ENCODE measurements around the gene PRDM10. TPM values are rescaled to one million over a fixed set of nuclear protein-coding genes. Genes with fewer than 3 reads are reported as not detected.

The PRDM10 gene
- total RNA-seq, 1 experiment from 2014 or later, result 9.8 TPM

GRCh38 chr11:129945373-129945772, 57.3 kb downstream of the PRDM10 start:
- H3K36me3 ChIP-seq (ENCODE audit: insufficient read depth, low read length), result peaks cover 5% of the 10 kb centered on the region; the same call in 1 of the 2 replicates
- H3K4me1 ChIP-seq (ENCODE audit: low read length), result peaks cover 47% of the 10 kb centered on the region
- peak overlapping the region; percentile 90 for H3K27ac ChIP-seq (ENCODE audit: low read length)
- H3K9ac ChIP-seq (ENCODE audit: low read length), result no peak overlapping the region
- no peak for DNase-seq
- H3K4me2 ChIP-seq (ENCODE audit: low read depth, low read length, poor library complexity, severe bottlenecking), result peak overlapping the region; percentile 73
- H3K9me3 ChIP-seq (ENCODE audit: low read length), result no peaks in the 10 kb centered on the region
- H3K79me2 ChIP-seq (ENCODE audit: low read length), result no peaks in the 10 kb centered on the region
- H2AFZ ChIP-seq (ENCODE audit: low read length), result no peak overlapping the region
- no peaks in the 10 kb centered on the region for H3K9me2 ChIP-seq (replicated peaks; ENCODE audit: insufficient read depth, low read length)
- no peak overlapping the region for H3K4me3 ChIP-seq (ENCODE audit: low read length)
- no peaks in the 10 kb centered on the region for H3K27me3 ChIP-seq (ENCODE audit: low read length)
- no peaks in the 10 kb centered on the region for H4K20me1 ChIP-seq (ENCODE audit: insufficient read depth, low read depth, low read length)

GRCh38 chr11:129944696-129945095, 57.9 kb downstream of the PRDM10 start:
- H3K36me3 ChIP-seq (ENCODE audit: insufficient read depth, low read length), result peaks cover 5% of the 10 kb centered on the region; the same call in 1 of the 2 replicates
- no peaks in the 10 kb centered on the region for H4K20me1 ChIP-seq (ENCODE audit: insufficient read depth, low read depth, low read length)
- H3K9me3 ChIP-seq (ENCODE audit: low read length), result no peaks in the 10 kb centered on the region
- peaks cover 52% of the 10 kb centered on the region for H3K4me1 ChIP-seq (ENCODE audit: low read length)
- H3K79me2 ChIP-seq (ENCODE audit: low read length), result no peaks in the 10 kb centered on the region
- H3K9ac ChIP-seq (ENCODE audit: low read length), result no peak overlapping the region
- H3K4me3 ChIP-seq (ENCODE audit: low read length), result no peak overlapping the region
- H3K9me2 ChIP-seq (replicated peaks; ENCODE audit: insufficient read depth, low read length), result no peaks in the 10 kb centered on the region
- no peaks in the 10 kb centered on the region for H3K27me3 ChIP-seq (ENCODE audit: low read length)
- no peak overlapping the region for H3K27ac ChIP-seq (ENCODE audit: low read length)
- H2AFZ ChIP-seq (ENCODE audit: low read length), result no peak overlapping the region
- no peak overlapping the region for H3K4me2 ChIP-seq (ENCODE audit: low read depth, low read length, poor library complexity, severe bottlenecking)
- no peak for DNase-seq

DNA sequence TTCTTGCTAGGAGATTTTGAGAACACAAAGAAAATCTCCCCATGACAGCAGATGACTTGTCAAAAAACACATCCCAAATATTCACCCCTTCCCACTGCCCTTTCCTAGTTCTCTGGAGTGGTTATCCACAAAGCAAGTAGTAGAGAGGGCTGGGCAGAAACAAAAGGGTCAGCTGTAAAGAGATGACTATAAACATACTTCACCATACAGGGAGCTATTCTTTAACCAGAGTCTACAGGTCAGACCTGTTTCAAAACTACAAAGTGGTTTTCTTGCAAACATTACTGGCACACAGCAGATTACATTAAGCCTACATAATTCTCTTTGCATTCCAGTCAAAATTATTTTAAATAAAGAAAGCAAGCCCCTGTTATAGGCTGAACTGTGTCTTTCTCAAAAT, 59.6 kb downstream of the PRDM10 start:
- H3K79me2 ChIP-seq (ENCODE audit: low read length), result no peaks in the 10 kb centered on the region
- no peak overlapping the region for H3K4me2 ChIP-seq (ENCODE audit: low read depth, low read length, poor library complexity, severe bottlenecking)
- no peak overlapping the region for H3K9ac ChIP-seq (ENCODE audit: low read length)
- H3K9me2 ChIP-seq (replicated peaks; ENCODE audit: insufficient read depth, low read length), result no peaks in the 10 kb centered on the region
- H3K27ac ChIP-seq (ENCODE audit: low read length), result peak overlapping the region; percentile 27; the same call in 1 of the 2 replicates
- no peak overlapping the region for H3K4me3 ChIP-seq (ENCODE audit: low read length)
- no peaks in the 10 kb centered on the region for H4K20me1 ChIP-seq (ENCODE audit: insufficient read depth, low read depth, low read length)
- DNase-seq, result no peak
- no peaks in the 10 kb centered on the region for H3K27me3 ChIP-seq (ENCODE audit: low read length)
- no peaks in the 10 kb centered on the region for H3K9me3 ChIP-seq (ENCODE audit: low read length)
- H3K4me1 ChIP-seq (ENCODE audit: low read length), result peaks cover 53% of the 10 kb centered on the region
- peaks cover 5% of the 10 kb centered on the region; the same call in 1 of the 2 replicates for H3K36me3 ChIP-seq (ENCODE audit: insufficient read depth, low read length)
- no peak overlapping the region for H2AFZ ChIP-seq (ENCODE audit: low read length)

DNA sequence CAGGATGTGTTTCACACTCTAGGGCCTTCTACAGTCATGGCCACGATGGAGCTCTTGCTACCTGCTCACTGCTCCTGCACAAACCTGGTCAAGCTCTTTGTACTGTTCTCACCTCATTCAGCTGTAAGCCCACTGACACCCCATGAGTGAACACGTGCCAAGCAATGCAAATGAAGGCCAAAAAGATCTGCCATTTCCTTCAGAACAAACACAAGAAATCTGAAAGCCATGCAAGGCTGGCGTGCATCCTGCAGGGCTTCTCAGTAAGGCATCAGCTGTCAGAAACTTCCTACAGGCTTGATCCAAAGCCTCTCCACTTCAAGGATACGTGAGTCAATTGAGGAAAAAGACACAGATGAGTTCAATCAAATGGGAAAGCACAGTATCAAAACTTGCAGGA, 63.1 kb downstream of the PRDM10 start:
- no peaks in the 10 kb centered on the region for H4K20me1 ChIP-seq (ENCODE audit: insufficient read depth, low read depth, low read length)
- peaks cover 5% of the 10 kb centered on the region; the same call in 1 of the 2 replicates for H3K36me3 ChIP-seq (ENCODE audit: insufficient read depth, low read length)
- H2AFZ ChIP-seq (ENCODE audit: low read length), result no peak overlapping the region; the same call in 1 of the 2 replicates
- H3K27ac ChIP-seq (ENCODE audit: low read length), result peak overlapping the region; percentile 72
- peaks cover 22% of the 10 kb centered on the region for H3K4me1 ChIP-seq (ENCODE audit: low read length)
- H3K4me3 ChIP-seq (ENCODE audit: low read length), result peak overlapping the region; percentile 15; the same call in 1 of the 2 replicates
- no peaks in the 10 kb centered on the region for H3K27me3 ChIP-seq (ENCODE audit: low read length)
- peak overlapping the region; percentile 60 for H3K4me2 ChIP-seq (ENCODE audit: low read depth, low read length, poor library complexity, severe bottlenecking)
- H3K9me3 ChIP-seq (ENCODE audit: low read length), result no peaks in the 10 kb centered on the region
- no peaks in the 10 kb centered on the region for H3K79me2 ChIP-seq (ENCODE audit: low read length)
- DNase-seq, result peak; percentile 60
- H3K9me2 ChIP-seq (replicated peaks; ENCODE audit: insufficient read depth, low read length), result no peaks in the 10 kb centered on the region
- peak overlapping the region; percentile 33; the same call in 1 of the 2 replicates for H3K9ac ChIP-seq (ENCODE audit: low read length)

DNA sequence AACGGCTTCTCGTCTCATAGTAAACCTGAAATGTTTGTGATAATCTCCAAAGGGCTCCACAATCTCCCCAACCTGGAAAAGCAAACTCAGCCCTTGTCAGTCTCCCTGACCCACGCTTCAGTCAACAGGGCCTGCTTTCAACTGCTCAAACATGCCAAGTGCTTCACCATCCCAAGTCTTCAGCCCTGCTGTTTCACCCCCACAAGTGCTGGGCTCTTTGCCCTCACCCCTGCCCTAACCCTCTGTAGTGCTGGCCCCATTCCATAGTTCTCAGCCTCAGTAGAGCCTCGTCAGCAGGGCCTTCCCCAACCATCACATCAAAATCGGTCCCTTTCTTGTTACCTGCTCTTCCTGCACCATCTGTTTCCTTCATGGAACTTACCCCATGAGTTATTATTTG, 63.9 kb downstream of the PRDM10 start:
- Histone ChIP-seq H3K9me3 (ENCODE audit: low read length) (no peaks in the 10 kb centered on the region), H3K79me2 (ENCODE audit: low read length) (no peaks in the 10 kb centered on the region), H3K27me3 (ENCODE audit: low read length) (no peaks in the 10 kb centered on the region), H3K9me2 (replicated peaks; ENCODE audit: insufficient read depth, low read length) (no peaks in the 10 kb centered on the region), H2AFZ (ENCODE audit: low read length) (no peak overlapping the region), H3K27ac (ENCODE audit: low read length) (peak overlapping the region; percentile 72), H3K4me3 (ENCODE audit: low read length) (no peak overlapping the region), H3K36me3 (ENCODE audit: insufficient read depth, low read length) (peaks cover 5% of the 10 kb centered on the region; the same call in 1 of the 2 replicates), H3K4me2 (ENCODE audit: low read depth, low read length, poor library complexity, severe bottlenecking) (no peak overlapping the region), H3K9ac (ENCODE audit: low read length) (no peak overlapping the region), H3K4me1 (ENCODE audit: low read length) (peaks cover 22% of the 10 kb centered on the region), H4K20me1 (ENCODE audit: insufficient read depth, low read depth, low read length) (no peaks in the 10 kb centered on the region)
- no peak for DNase-seq

- H3K36me3 ChIP-seq (ENCODE audit: insufficient read depth, low read length), result peaks cover 5% of the 10 kb centered on the region; the same call in 1 of the 2 replicates
- no peak overlapping the region for H3K4me2 ChIP-seq (ENCODE audit: low read depth, low read length, poor library complexity, severe bottlenecking)
- H3K9me2 ChIP-seq (replicated peaks; ENCODE audit: insufficient read depth, low read length), result no peaks in the 10 kb centered on the region
- no peaks in the 10 kb centered on the region for H4K20me1 ChIP-seq (ENCODE audit: insufficient read depth, low read depth, low read length)
- no peak overlapping the region for H3K9ac ChIP-seq (ENCODE audit: low read length)
- H3K79me2 ChIP-seq (ENCODE audit: low read length), result no peaks in the 10 kb centered on the region
- H2AFZ ChIP-seq (ENCODE audit: low read length), result no peak overlapping the region
- no peaks in the 10 kb centered on the region for H3K9me3 ChIP-seq (ENCODE audit: low read length)
- no peak for DNase-seq
- no peak overlapping the region for H3K4me3 ChIP-seq (ENCODE audit: low read length)
- H3K27ac ChIP-seq (ENCODE audit: low read length), result no peak overlapping the region
- H3K27me3 ChIP-seq (ENCODE audit: low read length), result no peaks in the 10 kb centered on the region
- peaks cover 22% of the 10 kb centered on the region for H3K4me1 ChIP-seq (ENCODE audit: low read length)
Measured at GRCh38 chr11:129937592-129938238, 64.9 kb downstream of the PRDM10 start.

DNA sequence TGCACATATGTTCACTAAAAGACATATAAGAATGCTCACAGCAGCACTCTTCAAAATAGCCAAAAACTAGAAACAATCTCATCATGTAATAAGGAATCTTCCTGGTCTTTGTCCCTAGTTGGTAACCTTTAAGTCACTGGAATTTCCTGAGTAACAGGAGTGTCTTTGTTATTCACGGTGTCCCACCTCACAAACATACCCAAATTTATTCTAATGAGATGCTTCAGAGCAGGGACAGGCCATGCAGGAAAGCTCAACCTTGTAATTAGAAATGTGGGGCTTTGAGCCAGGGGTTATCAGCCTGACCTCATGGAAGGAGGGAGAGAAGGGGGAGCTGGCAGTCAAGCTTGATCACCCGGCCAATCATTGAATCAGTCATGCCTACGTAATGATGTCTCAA, 66.9 kb downstream of the PRDM10 start:
- H3K9ac ChIP-seq (ENCODE audit: low read length), result no peak overlapping the region
- H2AFZ ChIP-seq (ENCODE audit: low read length), result no peak overlapping the region
- no peaks in the 10 kb centered on the region for H3K9me2 ChIP-seq (replicated peaks; ENCODE audit: insufficient read depth, low read length)
- H3K27ac ChIP-seq (ENCODE audit: low read length), result no peak overlapping the region
- no peaks in the 10 kb centered on the region for H4K20me1 ChIP-seq (ENCODE audit: insufficient read depth, low read depth, low read length)
- H3K4me1 ChIP-seq (ENCODE audit: low read length), result peaks cover 15% of the 10 kb centered on the region
- no peaks in the 10 kb centered on the region for H3K36me3 ChIP-seq (ENCODE audit: insufficient read depth, low read length)
- no peak for DNase-seq
- H3K4me2 ChIP-seq (ENCODE audit: low read depth, low read length, poor library complexity, severe bottlenecking), result no peak overlapping the region
- H3K4me3 ChIP-seq (ENCODE audit: low read length), result no peak overlapping the region
- no peaks in the 10 kb centered on the region for H3K27me3 ChIP-seq (ENCODE audit: low read length)
- no peaks in the 10 kb centered on the region for H3K9me3 ChIP-seq (ENCODE audit: low read length)
- H3K79me2 ChIP-seq (ENCODE audit: low read length), result no peaks in the 10 kb centered on the region

DNA sequence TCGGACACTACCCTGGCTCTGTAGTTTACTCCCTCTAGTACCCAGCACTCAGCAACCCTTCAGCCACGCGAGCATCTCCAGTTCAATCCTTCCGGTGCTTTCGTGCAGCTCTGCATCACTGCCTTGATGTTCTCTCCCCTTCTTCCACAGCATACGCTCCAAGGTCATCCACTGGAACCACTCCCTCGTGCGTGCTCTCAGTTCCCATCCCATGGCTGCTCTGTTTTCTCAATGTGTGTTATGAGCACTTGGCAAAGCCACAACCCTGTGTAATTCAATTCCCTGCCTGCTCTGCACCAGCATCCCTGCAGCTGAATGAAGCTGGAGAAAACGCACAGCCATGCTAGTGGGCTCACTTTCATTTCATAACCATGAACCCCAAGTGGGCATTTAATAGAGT, 68.7 kb downstream of the PRDM10 start:
- H3K79me2 ChIP-seq (ENCODE audit: low read length), result no peaks in the 10 kb centered on the region
- no peaks in the 10 kb centered on the region for H3K36me3 ChIP-seq (ENCODE audit: insufficient read depth, low read length)
- no peak overlapping the region for H3K4me2 ChIP-seq (ENCODE audit: low read depth, low read length, poor library complexity, severe bottlenecking)

More for the DNA sequence above, 68.7 kb downstream of the PRDM10 start:
- no peak overlapping the region for H3K4me3 ChIP-seq (ENCODE audit: low read length)
- DNase-seq, result no peak
- no peak overlapping the region for H3K27ac ChIP-seq (ENCODE audit: low read length)
- H3K9me3 ChIP-seq (ENCODE audit: low read length), result no peaks in the 10 kb centered on the region
- H2AFZ ChIP-seq (ENCODE audit: low read length), result no peak overlapping the region
- H4K20me1 ChIP-seq (ENCODE audit: insufficient read depth, low read depth, low read length), result no peaks in the 10 kb centered on the region
- no peaks in the 10 kb centered on the region for H3K4me1 ChIP-seq (ENCODE audit: low read length)
- H3K9me2 ChIP-seq (replicated peaks; ENCODE audit: insufficient read depth, low read length), result no peaks in the 10 kb centered on the region
- H3K9ac ChIP-seq (ENCODE audit: low read length), result no peak overlapping the region
- no peaks in the 10 kb centered on the region for H3K27me3 ChIP-seq (ENCODE audit: low read length)

All from Karpas-422 (cell line).